ENCODE measurements around the gene UHMK1. TPM values are rescaled to one million over a fixed set of nuclear protein-coding genes. Genes with fewer than 3 reads are reported as not detected.

UHMK1 gene
- total RNA-seq, 1 experiment from 2014 or later = 15.8 TPM

DNA sequence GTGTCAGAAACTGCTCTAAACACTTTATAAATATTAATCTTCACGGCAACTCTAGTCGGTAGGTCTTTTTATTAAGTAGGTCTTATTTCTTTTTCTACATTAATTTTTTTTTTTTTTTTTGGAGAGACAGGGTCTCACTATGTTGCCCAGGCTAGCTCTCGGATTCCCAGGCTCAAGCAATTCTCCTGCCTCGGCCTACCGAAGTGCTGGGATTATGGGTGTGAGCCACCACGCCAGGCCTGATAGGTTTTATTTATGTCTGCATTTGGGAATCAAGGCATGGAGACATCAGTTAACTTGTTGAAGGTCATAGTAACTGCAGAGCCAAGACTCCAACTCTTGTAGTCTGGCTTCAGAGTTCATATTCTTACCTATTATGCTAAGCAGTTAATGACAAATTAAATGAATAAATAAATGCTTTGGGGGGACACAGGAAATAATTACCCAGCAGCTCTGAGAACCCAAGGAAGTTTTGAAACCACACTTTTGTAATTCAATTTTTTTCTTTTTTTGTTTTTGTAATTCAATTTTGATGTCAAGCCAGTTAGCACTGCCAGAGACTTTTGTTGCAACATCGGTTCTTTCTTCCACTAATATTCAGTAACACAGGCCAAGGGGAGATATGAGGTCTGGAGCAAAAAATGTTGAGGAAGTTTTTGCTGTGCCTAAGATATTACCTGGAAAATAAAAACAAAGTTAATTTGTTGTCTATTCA lies 54.5 kb downstream of the UHMK1 start:
- H3K4me2 ChIP-seq (ENCODE audit: insufficient read depth, insufficient read length, low read length) = no peak overlapping the region
- no peak overlapping the region for H3K27ac ChIP-seq (ENCODE audit: insufficient read length, low read depth, low read length)
- Mint-ChIP-seq H3K36me3 (ENCODE audit: insufficient read depth in 1 of 3, low read depth in 3 of 3) (no peaks in the 10 kb centered on the region), H3K27ac (no peak overlapping the region), H3K27me3 (ENCODE audit: low read depth) (no peaks in the 10 kb centered on the region), H3K9me3 (no peaks in the 10 kb centered on the region), H3K4me1 (peaks cover 4 to 7% of the 10 kb centered on the region in 2 experiments; a peak in 3 of 4 replicates), H3K4me3 (no peak overlapping the region)
- H3T11ph ChIP-seq (ENCODE audit: low read length) = no peak overlapping the region
- no peak overlapping the region for H2AK5ac ChIP-seq (ENCODE audit: insufficient read length, low read length)
- no peaks in the 10 kb centered on the region for H4K20me1 ChIP-seq (ENCODE audit: control insufficient read depth, insufficient read depth, insufficient read length)
- H3K79me2 ChIP-seq (ENCODE audit: insufficient read depth, low read length) = no peaks in the 10 kb centered on the region
- H3K18ac ChIP-seq (ENCODE audit: insufficient read length, low read depth, low read length) = no peak overlapping the region
- H4K5ac ChIP-seq (ENCODE audit: insufficient read length, low read depth, low read length) = no peak overlapping the region
- no peaks in the 10 kb centered on the region for H3K23me2 ChIP-seq (ENCODE audit: insufficient read length, low read depth, low read length, poor library complexity, severe bottlenecking)
- H3K9ac ChIP-seq (ENCODE audit: extremely low read depth, insufficient read length, low read length) = no peak overlapping the region
- H3K14ac ChIP-seq (ENCODE audit: insufficient read depth, low read length) = no peak overlapping the region
- no peak overlapping the region for H3K56ac ChIP-seq (ENCODE audit: insufficient read length, low read depth, low read length)
- DNase-seq = no peak
- TF ChIP-seq CTCF (conservative IDR thresholded peaks at IDR 0.05) = no peak
- no peak overlapping the region for H2BK12ac ChIP-seq (ENCODE audit: insufficient read length, low read depth, low read length)
- H2BK20ac ChIP-seq (ENCODE audit: low read depth, low read length, poor library complexity, severe bottlenecking) = no peak overlapping the region
- H2BK120ac ChIP-seq (ENCODE audit: low read depth, low read length, poor library complexity, severe bottlenecking) = no peak overlapping the region
- no peaks in the 10 kb centered on the region for H3K9me3 ChIP-seq (ENCODE audit: control insufficient read depth, low read depth, low read length)
- H3K79me1 ChIP-seq (ENCODE audit: insufficient read depth, low read depth, low read length, poor library complexity, severe bottlenecking) = no peaks in the 10 kb centered on the region
- H3K4me1 ChIP-seq (ENCODE audit: insufficient read depth, low read length) = no peaks in the 10 kb centered on the region
- no peak overlapping the region for H4K8ac ChIP-seq (replicated peaks; ENCODE audit: insufficient read length, low read depth, low read length)
- no peaks in the 10 kb centered on the region for H3K27me3 ChIP-seq (ENCODE audit: insufficient read depth, low read length)
- no CpG with 5 or more reads among the region's 7 CpGs for WGBS (ENCODE audit: extremely low coverage, insufficient read length, low lambda C conversion rate)
- no peak overlapping the region for H3K23ac ChIP-seq (ENCODE audit: insufficient read length, low read depth, low read length)
- no peak overlapping the region for H2BK15ac ChIP-seq (ENCODE audit: low read depth, low read length)
- no peak overlapping the region for H4K91ac ChIP-seq (ENCODE audit: insufficient read length, low read depth, low read length)
- no peak overlapping the region for H2AFZ ChIP-seq (ENCODE audit: low read length)
- no peak overlapping the region for H3K4ac ChIP-seq (ENCODE audit: low read depth, low read length)
- no peak overlapping the region for H2BK5ac ChIP-seq (ENCODE audit: insufficient read length, low read length)

Data from H9 (cell line).